ENCODE measurements around the gene ZFP36L2. TPM values are rescaled to one million over a fixed set of nuclear protein-coding genes. Genes with fewer than 3 reads are reported as not detected.
A peak's percentile ranks its signal among the peaks of the same experiment; 100 is the strongest.

ZFP36L2 gene
- total and polyA plus RNA-seq, 9 of the 15 experiments (the other 6 are each of a cell fraction or from before 2014, with no cell fraction given) = 4.1 to 60.6 (median 20.3) TPM

GRCh38 chr2:43210467-43211303 is 15.7 kb downstream of the ZFP36L2 start (continued):
- no peak for TF ChIP-seq ZBTB40 (IDR thresholded peaks at IDR 0.05)
- TF ChIP-seq ZBTB40 (CRISPR knock-in tag; IDR thresholded peaks at IDR 0.05) = no peak
- TF ChIP-seq ESRRA (IDR thresholded peaks at IDR 0.05; ENCODE audit: borderline replicate concordance, low read depth) = peak; percentile 88; the same call in 1 of the 2 replicates
- peak; percentile 72 for TF ChIP-seq SMAD4 (CRISPR knock-in tag; conservative IDR thresholded peaks at IDR 0.05)
- TF ChIP-seq EWSR1 (IDR thresholded peaks at IDR 0.05; ENCODE audit: borderline replicate concordance, low read depth, partially characterized antibody) = no peak
- TF ChIP-seq FOXM1 (IDR thresholded peaks at IDR 0.05; ENCODE audit: low read depth) = no peak
- no peak for TF ChIP-seq FOXM1 (CRISPR knock-in tag; IDR thresholded peaks at IDR 0.05; ENCODE audit: low read depth)
- no peak for TF ChIP-seq HMG20B (CRISPR knock-in tag; IDR thresholded peaks at IDR 0.05)
- TF ChIP-seq MIER1 (IDR thresholded peaks at IDR 0.05; ENCODE audit: low read depth) = no peak

All from K562 (cell line).